Measurements from ENCODE around the gene SCFD2.
"Not testable (repeated sequence)": the region's sequence is repeated elsewhere in the genome, so short reads cannot be mapped to it uniquely, and the experiment has no call there.

The SCFD2 gene

DNA sequence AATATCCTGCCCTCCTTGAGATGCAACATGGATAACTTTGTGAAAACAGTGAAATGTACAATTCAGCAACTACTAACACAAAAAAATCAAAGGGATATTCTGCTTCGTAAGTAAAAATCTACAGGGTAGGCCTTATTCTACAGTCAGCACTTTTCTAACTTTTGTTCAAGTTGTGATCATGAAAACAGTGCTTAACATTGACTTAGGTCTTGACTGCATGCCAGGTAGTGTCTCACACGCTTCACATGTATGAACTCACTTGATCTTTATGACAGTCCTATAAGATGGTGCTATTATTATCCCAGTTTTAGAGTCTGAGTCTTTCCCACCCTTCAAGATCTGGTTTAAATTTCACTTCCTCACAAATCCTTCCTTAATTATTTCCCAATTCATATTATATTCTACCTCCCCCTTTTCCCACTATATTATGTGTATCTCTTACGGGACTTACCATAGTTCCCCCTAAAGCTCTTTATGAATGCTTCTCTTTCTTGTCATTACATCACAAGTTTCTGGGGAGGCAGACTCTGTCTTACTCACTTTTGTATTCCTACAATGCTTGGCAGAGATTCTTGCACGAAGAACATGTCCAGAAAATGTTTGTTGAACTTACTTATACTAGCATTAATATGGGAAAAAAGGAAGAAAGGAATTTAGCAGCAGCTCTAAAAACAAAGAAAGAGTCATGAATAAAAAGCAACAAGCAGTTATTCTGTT lies 179.8 kb downstream of the SCFD2 start:
- no peak for DNase-seq (ENCODE audit: low spot score)
- POLR2A ChIA-PET (ENCODE audit: low non-redundant PET): no interaction called here
- TF ChIP-seq CTCF (conservative IDR thresholded peaks at IDR 0.05; ENCODE audit: low read depth): no peak
- CTCF ChIA-PET: interaction anchor here (0.7 kb wide), 1 partner anchor 179 kb away, joined by 3 read pairs; no protein-coding TSS in a partner anchor
- H3K27ac ChIP-seq: no peak overlapping the region

DNA sequence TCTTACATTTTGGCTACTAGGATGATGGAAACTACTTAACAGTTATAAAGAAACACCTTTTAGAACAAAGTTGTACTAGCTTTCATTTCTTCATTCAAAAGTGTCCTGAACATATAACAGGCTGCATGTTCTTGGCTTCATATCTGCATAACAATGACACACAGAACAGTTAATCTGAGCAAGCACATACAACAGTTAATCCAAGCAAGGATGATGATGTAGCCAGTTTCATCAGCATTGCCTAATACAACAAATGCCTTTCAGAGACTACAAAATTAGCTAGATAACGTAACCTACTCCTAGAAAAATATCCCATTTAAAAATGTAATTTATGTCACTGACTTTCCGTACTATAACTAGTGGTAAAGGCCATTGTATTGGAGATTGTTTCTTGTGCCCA lies 182.1 kb downstream of the SCFD2 start:
- DNase-seq (ENCODE audit: low spot score): no peak
- CTCF ChIA-PET: no interaction called here
- no peak overlapping the region for H3K27ac ChIP-seq
- POLR2A ChIA-PET (ENCODE audit: low non-redundant PET): no interaction called here
- no peak for TF ChIP-seq CTCF (conservative IDR thresholded peaks at IDR 0.05; ENCODE audit: low read depth)

DNA sequence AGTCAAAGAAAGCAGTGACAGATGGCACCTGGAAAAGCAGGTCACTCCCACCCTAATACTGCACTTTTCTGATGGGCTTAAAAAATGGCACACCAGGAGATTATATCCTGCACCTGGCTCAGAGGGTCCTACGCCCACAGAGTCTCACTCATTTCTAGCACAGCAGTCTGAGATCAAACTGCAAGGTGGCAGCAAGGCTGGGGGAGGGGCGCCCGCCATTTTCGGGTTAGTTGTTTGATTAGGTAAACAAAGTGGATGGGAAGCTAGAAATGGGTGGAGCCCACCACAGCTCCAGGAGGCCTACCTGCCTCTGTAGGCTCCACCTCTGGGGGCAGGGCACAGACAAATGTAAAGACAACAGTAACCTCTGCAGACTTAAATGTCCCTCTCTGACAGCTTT lies 188.1 kb downstream of the SCFD2 start:
- H3K27ac ChIP-seq; DNase-seq (ENCODE audit: low spot score); CTCF ChIA-PET; POLR2A ChIA-PET (ENCODE audit: low non-redundant PET): not testable (repeated sequence)

DNA sequence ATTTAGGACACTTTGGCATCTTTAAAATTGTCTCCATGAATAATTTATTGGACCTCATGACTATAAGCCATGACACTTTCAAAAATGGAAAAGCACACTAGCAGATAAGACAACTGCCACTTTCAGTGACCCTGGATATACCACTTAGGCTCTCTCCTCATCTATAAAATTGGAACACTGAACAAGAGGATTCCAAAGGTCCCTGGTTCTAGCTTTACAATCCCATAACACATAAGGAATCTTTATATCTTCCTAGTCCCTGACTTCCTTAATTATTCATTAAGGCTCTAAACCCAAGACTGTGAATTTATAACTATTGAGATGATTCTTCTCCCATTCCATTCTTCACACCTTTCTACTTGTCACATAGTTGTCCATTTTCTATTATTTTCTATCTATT lies 190.2 kb downstream of the SCFD2 start:
- no peak for DNase-seq (ENCODE audit: low spot score)
- CTCF ChIA-PET: no interaction called here
- POLR2A ChIA-PET (ENCODE audit: low non-redundant PET): no interaction called here
- H3K27ac ChIP-seq: no peak overlapping the region
- no peak for TF ChIP-seq CTCF (conservative IDR thresholded peaks at IDR 0.05; ENCODE audit: low read depth)

DNA sequence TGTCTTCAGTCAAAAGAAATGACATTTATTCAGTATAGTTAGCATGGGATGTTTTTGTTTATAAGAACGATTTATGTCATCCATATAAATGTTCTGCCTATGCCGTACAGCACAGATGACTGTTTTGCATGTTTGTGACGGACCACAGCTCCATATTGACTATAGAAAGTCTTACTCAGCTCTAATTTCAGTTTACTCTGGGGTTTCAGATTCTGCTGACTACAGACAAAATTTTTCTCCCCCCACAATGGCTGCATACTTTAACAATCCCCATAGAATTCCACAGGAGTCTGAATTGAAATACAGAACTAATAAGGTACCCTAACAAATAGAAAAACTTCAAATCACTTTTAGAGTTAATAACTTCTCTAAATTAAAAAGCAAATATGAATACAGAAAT lies 191.0 kb downstream of the SCFD2 start:
- ChIA-PET POLR2A (ENCODE audit: low non-redundant PET) (no interaction called here), CTCF (no interaction called here)
- no peak for TF ChIP-seq CTCF (conservative IDR thresholded peaks at IDR 0.05; ENCODE audit: low read depth)
- no peak overlapping the region for H3K27ac ChIP-seq
- DNase-seq (ENCODE audit: low spot score): no peak

DNA sequence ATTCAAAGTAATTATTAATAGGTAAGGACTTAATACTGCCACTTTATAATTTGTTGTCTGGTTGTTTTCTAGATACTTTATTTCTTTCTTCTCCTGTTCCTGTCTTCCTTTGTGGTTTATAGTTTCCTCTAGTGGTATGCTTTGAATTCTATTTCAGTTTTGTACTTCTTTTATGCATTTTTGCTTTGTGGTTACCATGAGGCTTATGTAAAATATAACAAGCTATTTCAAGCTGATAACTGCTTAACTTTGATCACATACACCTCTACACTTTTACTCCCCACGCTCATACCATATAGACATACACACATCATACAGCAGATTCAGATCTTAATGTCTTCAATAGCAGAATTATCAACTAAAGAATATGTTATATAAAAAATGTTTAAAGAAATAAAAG lies 192.3 kb downstream of the SCFD2 start:
- no peak for TF ChIP-seq CTCF (conservative IDR thresholded peaks at IDR 0.05; ENCODE audit: low read depth)
- ChIA-PET POLR2A (ENCODE audit: low non-redundant PET) (no interaction called here), CTCF (no interaction called here)
- DNase-seq (ENCODE audit: low spot score): no peak
- no peak overlapping the region for H3K27ac ChIP-seq

- CTCF ChIA-PET: no interaction called here
Measured at GRCh38 chr4:53171797-53172196, 194.1 kb downstream of the SCFD2 start.

More at GRCh38 chr4:53171797-53172196, 194.1 kb downstream of the SCFD2 start:
- no peak for DNase-seq (ENCODE audit: low spot score)
- H3K27ac ChIP-seq: no peak overlapping the region
- POLR2A ChIA-PET (ENCODE audit: low non-redundant PET): no interaction called here
- no peak for TF ChIP-seq CTCF (conservative IDR thresholded peaks at IDR 0.05; ENCODE audit: low read depth)

Measured in RWPE1 (cell line).